GM18526 (cell line): Measurements from ENCODE around the gene GRM1.

ENCODE experiments used
- POLR2A ChIP-seq: IDR thresholded peaks from 3 replicates; pipeline ENCODE4 v1.6.1; 2011; ENCODE audit not compliant: insufficient read length; ENCODE audit errors: extremely low read depth

GRM1 gene

GRCh38 chr6:146028851-146029572 is at the start of gene GRM1:
TSS of gene GRM1 (plus strand) at chr6:146029062. CDS start at chr6:146029518, 456 bp downstream.
- TF ChIP-seq POLR2A = no peak

- no peak for TF ChIP-seq POLR2A
Measured at GRCh38 chr6:146009338-146009737, 19.5 kb upstream of the GRM1 start.

- TF ChIP-seq POLR2A = no peak
Measured at GRCh38 chr6:146014233-146014632, 14.6 kb upstream of the GRM1 start.

GRCh38 chr6:146017672-146018071 is 11.2 kb upstream of the GRM1 start:
- TF ChIP-seq POLR2A = no peak

GRCh38 chr6:146026873-146027272 is 2.0 kb upstream of the GRM1 start:
- no peak for TF ChIP-seq POLR2A

GRCh38 chr6:146027586-146028251 is 1.1 kb upstream of the GRM1 start:
- TF ChIP-seq POLR2A = no peak

GRCh38 chr6:146028252-146028795 is 538 bp upstream of the GRM1 start:
- TF ChIP-seq POLR2A = no peak

- TF ChIP-seq POLR2A = no peak
Measured at GRCh38 chr6:146029573-146030184, 817 bp downstream of the GRM1 start.

GRCh38 chr6:146032387-146032786 is 3.5 kb downstream of the GRM1 start:
- TF ChIP-seq POLR2A = no peak

GRCh38 chr6:146040360-146040759 is 11.5 kb downstream of the GRM1 start:
- TF ChIP-seq POLR2A = no peak

GRCh38 chr6:146041282-146041681 is 12.4 kb downstream of the GRM1 start:
- no peak for TF ChIP-seq POLR2A

- no peak for TF ChIP-seq POLR2A
Measured at GRCh38 chr6:146047371-146047770, 18.5 kb downstream of the GRM1 start.

- no peak for TF ChIP-seq POLR2A
Measured at GRCh38 chr6:146050168-146050567, 21.3 kb downstream of the GRM1 start.

- no peak for TF ChIP-seq POLR2A
Measured at GRCh38 chr6:146056506-146056905, 27.6 kb downstream of the GRM1 start.

- TF ChIP-seq POLR2A = no peak
Measured at GRCh38 chr6:146065690-146066089, 36.8 kb downstream of the GRM1 start.

- TF ChIP-seq POLR2A = no peak
Measured at GRCh38 chr6:146066506-146066905, 37.6 kb downstream of the GRM1 start.
